Skeletal muscle satellite cell (primary cell): Measurements from ENCODE around the gene GAP43.

Source experiments
- H3K27me3 ChIP-seq: 2 replicates; pipeline ENCODE4 v1.7.0; 2013; ENCODE audit warnings: low read length; ENCODE audit not compliant: control insufficient read depth, insufficient read depth
- H3K36me3 ChIP-seq: 2 replicates; pipeline ENCODE4 v1.7.0; 2013; ENCODE audit warnings: mild to moderate bottlenecking, control low read depth, low read length; ENCODE audit not compliant: insufficient read depth
- H3K4me1 ChIP-seq: 2 replicates; pipeline ENCODE4 v1.7.0; 2013; ENCODE audit warnings: low read length; ENCODE audit not compliant: control insufficient read depth, insufficient read depth
- H3K4me2 ChIP-seq: 2 replicates; pipeline ENCODE4 v1.7.0; 2013; ENCODE audit warnings: mild to moderate bottlenecking, low read length
- H3K4me3 ChIP-seq: 2 replicates; pipeline ENCODE4 v1.7.0; 2013; ENCODE audit warnings: low read length
- H3K9ac ChIP-seq: 2 replicates; pipeline ENCODE4 v1.7.0; 2013; ENCODE audit warnings: mild to moderate bottlenecking, low read depth, low read length, moderate library complexity
- H3K9me3 ChIP-seq: replicated peaks from 2 replicates; pipeline ENCODE4 v1.7.0; 2013; ENCODE audit warnings: mild to moderate bottlenecking, control low read depth, low read length

Gene GAP43

DNA sequence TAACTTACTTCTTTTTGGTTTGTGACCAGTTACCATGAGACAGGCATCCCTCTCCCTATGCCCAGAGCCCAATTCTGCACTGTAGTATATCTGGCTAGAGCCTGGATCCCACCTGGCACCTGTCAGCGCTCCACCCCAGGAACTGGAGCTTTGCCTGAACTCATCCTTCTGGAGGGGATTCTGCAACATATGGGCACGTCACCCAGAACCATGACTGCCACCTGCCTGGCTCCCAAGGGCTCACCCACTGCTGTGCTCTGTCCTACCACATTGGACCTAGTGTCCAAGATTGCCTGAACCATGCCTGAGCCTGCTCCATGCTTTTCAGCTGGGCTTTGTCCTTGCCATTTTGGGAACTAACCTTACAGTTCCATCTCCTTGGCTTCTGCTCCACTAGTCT, 21.1 kb upstream of the GAP43 start:
- peaks cover 10% of the 10 kb centered on the region for H3K27me3 ChIP-seq
- no peaks in the 10 kb centered on the region for H3K36me3 ChIP-seq
- no peak overlapping the region for H3K4me2 ChIP-seq
- H3K4me1 ChIP-seq, result no peaks in the 10 kb centered on the region
- H3K9me3 ChIP-seq, result no peaks in the 10 kb centered on the region
- H3K4me3 ChIP-seq, result no peak overlapping the region
- no peak overlapping the region for H3K9ac ChIP-seq

GRCh38 chr3:115611630-115612029, 11.7 kb upstream of the GAP43 start:
- Histone ChIP-seq H3K4me2 (no peak overlapping the region), H3K36me3 (no peaks in the 10 kb centered on the region), H3K9me3 (no peaks in the 10 kb centered on the region), H3K4me3 (no peak overlapping the region), H3K27me3 (no peaks in the 10 kb centered on the region), H3K9ac (no peak overlapping the region), H3K4me1 (no peaks in the 10 kb centered on the region)

- H3K27me3 ChIP-seq, result no peaks in the 10 kb centered on the region
- no peak overlapping the region for H3K9ac ChIP-seq
- no peaks in the 10 kb centered on the region for H3K36me3 ChIP-seq
- H3K4me2 ChIP-seq, result no peak overlapping the region
- no peaks in the 10 kb centered on the region for H3K4me1 ChIP-seq
- H3K4me3 ChIP-seq, result no peak overlapping the region
- no peaks in the 10 kb centered on the region for H3K9me3 ChIP-seq
These were observed 8.1 kb upstream of the GAP43 start for GRCh38 chr3:115615001-115615814.

DNA sequence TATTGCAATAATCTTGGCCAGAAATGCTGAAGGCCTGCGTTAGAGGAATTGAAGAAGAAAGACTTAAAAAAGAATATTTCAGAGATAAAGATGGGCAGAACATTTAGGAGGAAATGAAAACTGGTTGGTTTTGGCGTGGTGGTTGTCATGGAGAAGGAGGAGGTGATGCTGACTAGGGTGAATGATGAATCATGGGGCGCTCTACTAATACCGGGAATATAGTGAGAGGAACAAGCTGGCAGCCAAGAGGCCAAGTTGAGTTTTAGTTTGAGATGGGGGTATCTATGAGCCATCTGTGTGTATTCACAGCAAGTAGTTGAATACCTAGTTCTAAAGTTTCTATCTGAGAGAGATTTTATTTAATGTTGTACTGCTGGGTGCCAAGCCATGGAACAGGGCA, 6.8 kb upstream of the GAP43 start:
- H3K4me2 ChIP-seq, result no peak overlapping the region
- no peaks in the 10 kb centered on the region for H3K27me3 ChIP-seq
- H3K9ac ChIP-seq, result no peak overlapping the region
- H3K4me1 ChIP-seq, result no peaks in the 10 kb centered on the region
- H3K4me3 ChIP-seq, result no peak overlapping the region
- H3K36me3 ChIP-seq, result no peaks in the 10 kb centered on the region
- H3K9me3 ChIP-seq, result no peaks in the 10 kb centered on the region

DNA sequence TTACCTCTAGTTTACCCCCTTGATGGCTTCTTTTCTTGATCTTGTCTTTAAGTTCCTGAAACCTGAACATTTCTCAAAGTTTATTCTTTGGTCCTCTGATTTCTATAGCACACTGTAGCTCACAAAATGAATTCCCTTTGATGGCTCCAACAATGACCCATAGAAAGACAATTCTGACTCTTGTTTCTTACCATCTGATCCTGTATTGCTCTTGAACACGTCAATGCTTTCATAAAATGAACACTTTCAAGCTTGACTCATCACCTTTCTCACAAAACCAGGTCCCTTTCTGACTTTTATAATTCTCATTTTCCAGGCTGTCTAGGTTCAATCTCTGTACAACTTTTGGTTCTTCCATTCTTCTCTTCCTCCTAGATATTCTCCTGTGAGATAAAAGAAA, 5.7 kb upstream of the GAP43 start:
- H3K9ac ChIP-seq, result no peak overlapping the region
- no peak overlapping the region for H3K4me2 ChIP-seq
- no peaks in the 10 kb centered on the region for H3K9me3 ChIP-seq
- no peak overlapping the region for H3K4me3 ChIP-seq
- no peaks in the 10 kb centered on the region for H3K4me1 ChIP-seq
- H3K27me3 ChIP-seq, result no peaks in the 10 kb centered on the region
- no peaks in the 10 kb centered on the region for H3K36me3 ChIP-seq

DNA sequence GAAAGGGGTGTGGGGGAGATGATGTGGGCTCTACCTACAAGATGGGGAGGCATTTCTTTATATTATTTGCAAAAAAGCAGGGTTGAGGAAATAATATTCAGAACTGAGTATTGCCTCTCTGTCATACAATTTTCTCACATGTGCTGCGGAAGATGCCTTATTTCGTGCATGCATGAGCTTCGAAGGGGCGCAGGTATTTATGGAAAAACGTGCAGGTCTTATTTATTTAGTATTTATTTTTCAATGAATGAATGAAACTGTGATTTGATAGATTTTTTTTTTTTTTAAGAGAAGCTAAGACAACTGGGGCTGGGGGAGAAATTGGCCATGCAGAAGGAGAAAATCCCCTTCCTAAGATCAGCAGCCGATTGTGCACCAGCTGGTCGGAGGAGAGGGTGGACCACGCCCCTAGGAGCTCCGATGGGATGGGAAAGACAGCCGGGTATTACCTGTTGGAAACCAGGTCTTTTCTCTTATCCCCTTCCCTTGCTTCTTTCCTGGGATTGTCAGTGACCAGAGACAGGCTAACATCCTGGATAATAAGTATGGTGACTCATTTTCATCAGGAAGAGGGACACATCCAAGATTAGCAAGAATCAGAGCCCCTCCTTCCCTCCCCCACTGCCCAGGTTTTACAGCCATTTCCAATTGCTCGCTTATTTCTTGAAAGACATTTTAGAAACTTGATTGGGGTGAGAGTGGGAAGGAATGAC, 875 bp downstream of the GAP43 start:
- H3K4me3 ChIP-seq, result peak overlapping the region; percentile 74
- H3K9ac ChIP-seq, result no peak overlapping the region
- peaks cover 10% of the 10 kb centered on the region for H3K4me1 ChIP-seq
- peaks cover 41% of the 10 kb centered on the region for H3K27me3 ChIP-seq
- H3K4me2 ChIP-seq, result peak overlapping the region; percentile 92
- H3K9me3 ChIP-seq, result no peaks in the 10 kb centered on the region
- no peaks in the 10 kb centered on the region for H3K36me3 ChIP-seq

DNA sequence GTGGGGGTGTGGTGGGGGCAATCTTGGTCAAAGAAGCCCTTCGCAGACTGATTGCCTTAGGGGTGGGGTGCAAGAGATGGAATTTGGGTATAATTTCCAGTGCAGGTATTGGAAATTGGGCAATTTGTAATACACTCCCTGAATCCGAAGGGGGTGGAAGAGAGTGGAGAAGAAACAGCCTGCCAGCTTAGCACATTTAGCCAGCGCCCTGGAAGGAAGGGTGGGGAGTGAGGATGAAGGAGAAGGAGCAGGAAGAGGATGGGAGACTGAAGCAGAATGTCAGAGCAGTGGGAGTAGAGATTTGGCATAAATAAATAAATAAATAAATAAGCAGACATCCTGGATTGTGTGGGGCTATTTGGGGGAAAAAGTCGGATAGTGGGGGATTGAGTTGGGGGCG, 1.6 kb downstream of the GAP43 start:
- Histone ChIP-seq H3K9ac (no peak overlapping the region), H3K4me2 (no peak overlapping the region), H3K4me1 (peaks cover 10% of the 10 kb centered on the region), H3K36me3 (no peaks in the 10 kb centered on the region), H3K9me3 (no peaks in the 10 kb centered on the region), H3K4me3 (no peak overlapping the region), H3K27me3 (peaks cover 45% of the 10 kb centered on the region)

- peaks cover 48% of the 10 kb centered on the region for H3K27me3 ChIP-seq
- H3K9me3 ChIP-seq, result no peaks in the 10 kb centered on the region
- H3K36me3 ChIP-seq, result no peaks in the 10 kb centered on the region
- no peak overlapping the region for H3K4me2 ChIP-seq
- no peak overlapping the region for H3K9ac ChIP-seq
- H3K4me3 ChIP-seq, result no peak overlapping the region
- peaks cover 10% of the 10 kb centered on the region for H3K4me1 ChIP-seq
These were observed 2.7 kb downstream of the GAP43 start for GRCh38 chr3:115626006-115626409.

GRCh38 chr3:115626721-115627120, 3.4 kb downstream of the GAP43 start:
- peaks cover 50% of the 10 kb centered on the region for H3K27me3 ChIP-seq
- H3K4me2 ChIP-seq, result no peak overlapping the region
- peaks cover 10% of the 10 kb centered on the region for H3K4me1 ChIP-seq
- no peak overlapping the region for H3K4me3 ChIP-seq
- no peaks in the 10 kb centered on the region for H3K36me3 ChIP-seq
- no peaks in the 10 kb centered on the region for H3K9me3 ChIP-seq
- no peak overlapping the region for H3K9ac ChIP-seq

DNA sequence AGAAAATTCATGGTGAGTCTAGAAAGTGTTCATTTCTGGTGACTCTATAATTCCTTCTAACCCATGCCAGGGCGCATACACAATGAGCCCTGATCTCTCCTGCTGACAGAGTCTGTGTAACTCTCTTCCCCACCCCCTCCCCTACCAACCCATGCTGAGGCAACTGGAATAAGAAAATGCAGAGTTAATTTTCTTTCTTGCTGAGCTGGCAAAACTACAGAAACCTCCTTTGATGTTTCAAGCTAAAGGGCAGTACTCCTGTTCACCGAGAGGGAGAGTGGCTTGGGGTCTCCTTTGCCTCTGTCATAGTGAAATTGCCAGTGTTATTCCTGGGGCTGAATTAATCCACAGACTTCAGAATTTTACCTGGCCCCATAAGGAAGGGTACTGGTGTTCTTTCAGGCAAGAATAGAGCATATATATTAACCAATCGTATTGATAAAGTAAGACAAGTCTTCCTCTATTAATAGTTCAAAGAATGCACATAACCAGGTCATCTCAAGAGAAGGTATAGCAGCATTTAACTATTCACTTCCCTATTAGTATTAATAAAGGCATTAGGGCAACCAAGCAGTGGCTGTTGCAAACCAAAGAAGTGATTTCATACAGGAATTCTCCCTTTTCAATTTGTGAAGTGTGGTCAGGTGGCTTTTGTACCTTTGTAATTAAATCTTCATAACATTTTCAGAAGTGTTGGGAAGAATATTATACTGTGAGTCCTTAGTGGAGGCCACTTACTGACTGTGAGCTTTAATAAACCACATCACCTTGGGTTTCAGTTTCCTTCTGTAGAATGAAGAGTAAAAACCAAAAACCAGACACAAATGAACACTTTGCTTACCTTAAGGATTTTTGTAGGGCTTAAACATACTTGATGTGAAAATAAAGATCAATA, 4.1 kb downstream of the GAP43 start:
- Histone ChIP-seq H3K9me3 (no peaks in the 10 kb centered on the region), H3K36me3 (no peaks in the 10 kb centered on the region), H3K27me3 (peaks cover 50% of the 10 kb centered on the region), H3K4me3 (no peak overlapping the region), H3K4me2 (no peak overlapping the region), H3K9ac (no peak overlapping the region), H3K4me1 (peaks cover 10% of the 10 kb centered on the region)

DNA sequence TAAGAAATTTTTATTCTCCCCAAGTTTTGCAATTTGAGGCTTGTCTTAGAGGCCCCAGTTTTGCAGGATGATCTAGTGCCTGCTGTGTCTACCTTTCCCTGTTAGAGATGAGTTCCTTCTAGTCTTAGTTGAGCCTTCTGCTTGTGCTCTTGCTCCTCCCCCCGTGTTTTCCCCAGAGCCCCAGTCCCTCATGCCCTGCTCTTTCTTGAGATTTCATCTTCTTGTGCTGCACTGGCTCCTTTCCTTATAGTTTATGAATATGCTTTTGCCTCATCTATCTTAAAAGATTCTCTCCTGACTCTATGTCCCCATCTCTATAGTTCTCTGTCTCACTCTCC, 4.7 kb downstream of the GAP43 start:
- H3K9me3 ChIP-seq, result no peaks in the 10 kb centered on the region
- H3K4me1 ChIP-seq, result peaks cover 10% of the 10 kb centered on the region
- H3K27me3 ChIP-seq, result peaks cover 50% of the 10 kb centered on the region
- no peak overlapping the region for H3K4me3 ChIP-seq
- no peaks in the 10 kb centered on the region for H3K36me3 ChIP-seq
- no peak overlapping the region for H3K9ac ChIP-seq
- H3K4me2 ChIP-seq, result no peak overlapping the region
